Stimulated activated CD4-positive, alpha-beta T cell treated with anti-CD3 and anti-CD28 coated beads, Interleukin-12 subunit alpha, Interleukin-12 subunit beta, amount 100 ng/mL, for 24 hours (primary cell): Measurements from ENCODE around the gene BIN1.

Experiments
- DNase-seq, 2 experiments: peaks; one replicate each; pipeline ENCODE4 v3.0.0-alpha.2; 2020; ENCODE audit warnings: low read depth in 2 of 2

The BIN1 gene

DNA sequence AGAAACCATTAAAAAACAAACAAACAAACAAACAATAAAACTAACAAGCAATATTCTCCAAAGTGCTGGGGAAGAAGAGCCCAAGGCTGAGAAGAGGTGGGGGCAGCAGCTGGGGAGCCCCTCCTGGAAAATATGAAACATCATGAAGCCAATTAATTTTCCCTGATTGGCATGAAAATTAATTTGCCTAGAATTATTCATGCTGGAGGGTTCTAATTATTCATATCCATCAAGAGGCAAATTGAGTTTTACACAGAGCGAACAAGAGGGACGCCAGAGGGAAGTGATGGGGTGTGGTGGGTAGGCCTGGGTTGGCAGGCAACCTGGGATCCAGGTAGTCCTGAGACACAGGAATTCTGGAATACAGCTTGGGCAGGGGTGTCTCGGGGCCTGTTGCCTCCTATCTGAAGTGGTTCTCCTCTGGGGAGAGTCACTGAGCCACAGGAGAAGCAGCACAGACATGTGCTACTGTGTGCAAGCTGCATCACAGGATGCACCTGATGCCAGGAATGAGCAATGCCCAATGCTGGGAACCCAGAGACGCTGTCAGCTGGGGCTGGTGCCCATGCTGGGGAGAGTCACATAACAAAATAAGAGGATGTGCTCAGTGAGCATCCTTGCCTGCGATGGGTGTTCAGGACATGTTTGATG, 107.7 kb downstream of the BIN1 start:
- no peak for DNase-seq

DNA sequence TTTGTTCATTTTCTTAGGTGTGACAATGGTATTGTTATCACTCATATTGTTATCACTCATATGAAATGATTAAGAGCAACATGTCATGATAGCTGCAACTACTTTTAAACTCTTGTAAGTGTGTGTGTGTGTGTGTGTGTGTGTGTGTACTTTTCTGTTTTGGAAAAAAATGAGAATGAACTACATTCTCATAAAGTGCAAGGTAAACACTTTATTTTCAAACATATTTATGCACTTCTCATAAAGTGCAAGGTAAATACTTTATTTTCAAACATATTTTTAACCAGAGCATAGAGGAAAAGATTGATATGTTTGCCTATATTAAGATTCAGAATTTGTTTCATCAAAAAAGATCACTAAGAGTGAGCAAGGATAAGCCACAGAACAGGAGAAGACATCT, 108.5 kb downstream of the BIN1 start:
- DNase-seq = no peak
